IMR-90 (cell line): ENCODE results near the gene TEX11. TPM values are rescaled to one million over a fixed set of nuclear protein-coding genes. Genes with fewer than 3 reads are reported as not detected.

Experiments used
- ATAC-seq: fragments of 200-7000 bp; cut with Tn5 transposase; 2 replicates; pipeline ENCODE4 v1.9.1; 2020; ENCODE audit warnings: low read depth, mild to moderate bottlenecking, moderate library complexity
- BruUV-seq: library from RNA; stranded (reverse); fragments of 400-500 nt; replicated peaks from 2 replicates; lab custom pipeline; 2021; lab: Mats Ljungman, UMichigan
- CTCF ChIA-PET: fragments of 300-600 bp; formaldehyde crosslinking; extraction: SDS; loops from one replicate; lab custom pipeline; 2021; ENCODE audit warnings: antibody characterized with exemption; lab: Yijun Ruan, JAX
- POLR2A ChIA-PET: fragments of 300-600 bp; sonication (Branson Sonifier 250); formaldehyde crosslinking; loops from one replicate; lab custom pipeline; 2022; ENCODE audit warnings: antibody characterized with exemption; ENCODE audit not compliant: unreplicated experiment; lab: Charles Lee
- DNase-seq: peaks from one replicate; pipeline ENCODE4 v3.0.0; 2013
- H2AFZ ChIP-seq: replicated peaks from 2 replicates; pipeline ENCODE3; 2013; ENCODE audit warnings: low read length, mild to moderate bottlenecking; ENCODE audit not compliant: poor library complexity
- H2AK5ac ChIP-seq: 2 replicates; pipeline ENCODE4 v1.6.1; 2013; ENCODE audit warnings: low read depth, low read length, inconsistent platforms
- H2AK9ac ChIP-seq: replicated peaks from 2 replicates; pipeline ENCODE3; 2013; ENCODE audit warnings: mild to moderate bottlenecking, low read depth, low read length, moderate library complexity; ENCODE audit not compliant: poor library complexity
- H2BK120ac ChIP-seq: 2 replicates; pipeline ENCODE4 v1.6.1; 2013; ENCODE audit warnings: low read depth, low read length, inconsistent platforms
- H2BK15ac ChIP-seq: 3 replicates; pipeline ENCODE4 v1.6.1; 2013; ENCODE audit warnings: low read depth, low read length, inconsistent platforms
- H2BK20ac ChIP-seq: 2 replicates; pipeline ENCODE4 v1.6.1; 2013; ENCODE audit warnings: low read depth, mild to moderate bottlenecking, inconsistent platforms, low read length, moderate library complexity
- H2BK5ac ChIP-seq: 2 replicates; pipeline ENCODE4 v1.6.1; 2013; ENCODE audit warnings: mild to moderate bottlenecking, low read depth, low read length, inconsistent platforms; ENCODE audit not compliant: poor library complexity, severe bottlenecking
- H3K14ac ChIP-seq: replicated peaks from 2 replicates; pipeline ENCODE4 v1.6.1; 2013; ENCODE audit warnings: low read depth, low read length, inconsistent platforms
- H3K18ac ChIP-seq: 2 replicates; pipeline ENCODE4 v1.6.1; 2013; ENCODE audit warnings: low read depth, low read length, control low read depth
- H3K23ac ChIP-seq: 2 replicates; pipeline ENCODE4 v1.6.1; 2013; ENCODE audit warnings: low read depth, low read length, inconsistent platforms
- H3K27ac ChIP-seq: 2 replicates; pipeline ENCODE4 v1.5.1; 2013; ENCODE audit warnings: mild to moderate bottlenecking, control low read depth, low read length; ENCODE audit not compliant: insufficient read depth
- H3K27me3 ChIP-seq: 2 replicates; pipeline ENCODE4 v1.6.1; 2013; ENCODE audit warnings: low read length; ENCODE audit not compliant: control insufficient read depth, insufficient read depth
- H3K36me3 ChIP-seq: 2 replicates; pipeline ENCODE4 v1.6.1; 2013; ENCODE audit warnings: low read length, mixed read lengths; ENCODE audit not compliant: control insufficient read depth, insufficient read depth
- H3K4ac ChIP-seq: 2 replicates; pipeline ENCODE4 v1.6.1; 2013; ENCODE audit warnings: low read depth, low read length, inconsistent platforms
- H3K4me1 ChIP-seq: 2 replicates; pipeline ENCODE4 v1.6.1; 2013; ENCODE audit warnings: low read length, mixed read lengths; ENCODE audit not compliant: control insufficient read depth, insufficient read depth
- H3K4me2 ChIP-seq: 2 replicates; pipeline ENCODE4 v1.6.1; 2013; ENCODE audit warnings: low read depth, mild to moderate bottlenecking, control low read depth, low read length, moderate library complexity
- H3K4me3 ChIP-seq: 2 replicates; pipeline ENCODE4 v1.5.1; 2013; ENCODE audit warnings: low read depth, mild to moderate bottlenecking, control low read depth, low read length, moderate library complexity; ENCODE audit not compliant: insufficient read depth
- H3K56ac ChIP-seq: 2 replicates; pipeline ENCODE4 v1.6.1; 2013; ENCODE audit warnings: low read length, inconsistent platforms; ENCODE audit not compliant: insufficient read depth; ENCODE audit errors: extremely low read depth
- H3K79me1 ChIP-seq, 2 experiments: 2 replicates each; pipeline ENCODE4 v1.6.1; 2013; ENCODE audit warnings: low read length in 2 of 2, inconsistent platforms in 1 of 2, low read depth in 1 of 2
- H3K9ac ChIP-seq: 2 replicates; pipeline ENCODE4 v1.6.1; 2013; ENCODE audit warnings: low read depth, low read length, control low read depth
- H3K9me1 ChIP-seq: 2 replicates; pipeline ENCODE4 v1.6.1; 2013; ENCODE audit warnings: low read length, inconsistent platforms; ENCODE audit not compliant: insufficient read depth
- H3K9me3 ChIP-seq: 2 replicates; pipeline ENCODE4 v1.6.1; 2013; ENCODE audit warnings: low read length; ENCODE audit not compliant: control insufficient read depth, insufficient read depth
- H4K20me1 ChIP-seq: 2 replicates; pipeline ENCODE4 v1.6.1; 2013; ENCODE audit warnings: low read length, inconsistent platforms; ENCODE audit not compliant: insufficient read depth
- H4K5ac ChIP-seq: 2 replicates; pipeline ENCODE4 v1.6.1; 2013; ENCODE audit warnings: mild to moderate bottlenecking, low read depth, low read length, control low read depth
- H4K8ac ChIP-seq, 2 experiments: 2 replicates each; pipeline ENCODE4 v1.6.1; 2013; ENCODE audit warnings: low read depth in 2 of 2, low read length in 2 of 2, control low read depth in 1 of 2, inconsistent platforms in 1 of 2
- H4K91ac ChIP-seq: 2 replicates; pipeline ENCODE4 v1.6.1; 2013; ENCODE audit warnings: low read depth, low read length, inconsistent platforms; ENCODE audit not compliant: insufficient read depth
- FOS ChIP-seq: fragments of 150-350 bp; IDR thresholded peaks from 2 replicates; pipeline ENCODE4 v1.6.1; 2016; ENCODE audit warnings: low read depth, low read length
- MAFK ChIP-seq: IDR thresholded peaks from 2 replicates; pipeline ENCODE4 v1.6.1; 2012; ENCODE audit warnings: low read depth, low read length, improper control_type of control experiment
- MAZ ChIP-seq: IDR thresholded peaks from 2 replicates; pipeline ENCODE4 v1.6.1; 2012; ENCODE audit warnings: low read depth, mild to moderate bottlenecking, low read length, improper control_type of control experiment, moderate library complexity, borderline replicate concordance
- NFE2L2 ChIP-seq: fragments of 150-350 bp; IDR thresholded peaks from 2 replicates; pipeline ENCODE4 v1.6.1; 2016; ENCODE audit warnings: low read depth, mild to moderate bottlenecking, low read length
- POLR2A ChIP-seq: IDR thresholded peaks from 2 replicates; pipeline ENCODE4 v1.6.1; 2012; ENCODE audit warnings: mild to moderate bottlenecking, low read depth, low read length
- RCOR1 ChIP-seq: IDR thresholded peaks from 2 replicates; pipeline ENCODE4 v1.6.1; 2012; ENCODE audit warnings: mild to moderate bottlenecking, low read length, improper control_type of control experiment; ENCODE audit not compliant: insufficient replicate concordance
- RFX5 ChIP-seq: IDR thresholded peaks from 2 replicates; pipeline ENCODE4 v1.8.0; 2012; ENCODE audit warnings: low read depth, mild to moderate bottlenecking, low read length, moderate library complexity
- WGBS, 2 experiments: methylation state at CpG; one replicate each; pipeline versions ENCODE4 v1.1.5 to v1.1.7; 2013; ENCODE audit warnings: missing lambda C conversion rate in 2 of 2; ENCODE audit not compliant: insufficient read length in 1 of 2; ENCODE audit errors: extremely low coverage in 2 of 2; 5-methylcytosine and 5-hydroxymethylcytosine counted together
- dilution Hi-C: fragments of 300-500 bp; cut with HindIII; formaldehyde crosslinking; loops from one replicate; pipeline ENCODE4 v1.14.3; 2018; ENCODE audit warnings: low sequenced_read_pairs; ENCODE audit not compliant: unreplicated experiment
- in situ Hi-C: fragments of 300-500 bp; cut with MboI; formaldehyde crosslinking; loops from 3 replicates; pipeline ENCODE4 v1.14.3; 2019; ENCODE audit warnings: low sequenced_read_pairs, inconsistent platforms, mixed read lengths
- intact Hi-C: fragments of 100-400 bp; cut with micrococcal nuclease; formaldehyde crosslinking; loops from 2 replicates; pipeline ENCODE4 v1.10.0; 2022
- polyA plus RNA-seq, 3 experiments: library from polyadenylated mRNA; depleted of rRNA; stranded (reverse); fragments of >200 nt; gene quantifications; 2 replicates each; pipeline ENCODE4 v1.2.3, GENCODE V29; 2012; ENCODE audit warnings: low replicate concordance in 1 of 3
- total RNA-seq: library from RNA; depleted of rRNA; stranded (reverse); fragments of >200 nt; gene quantifications from 2 replicates; pipeline ENCODE4 v1.2.3, GENCODE V29; 2012

TEX11 gene
- total and polyA plus RNA-seq, 2 of the 4 experiments (the other 2 are of a cell fraction) = not detected

DNA sequence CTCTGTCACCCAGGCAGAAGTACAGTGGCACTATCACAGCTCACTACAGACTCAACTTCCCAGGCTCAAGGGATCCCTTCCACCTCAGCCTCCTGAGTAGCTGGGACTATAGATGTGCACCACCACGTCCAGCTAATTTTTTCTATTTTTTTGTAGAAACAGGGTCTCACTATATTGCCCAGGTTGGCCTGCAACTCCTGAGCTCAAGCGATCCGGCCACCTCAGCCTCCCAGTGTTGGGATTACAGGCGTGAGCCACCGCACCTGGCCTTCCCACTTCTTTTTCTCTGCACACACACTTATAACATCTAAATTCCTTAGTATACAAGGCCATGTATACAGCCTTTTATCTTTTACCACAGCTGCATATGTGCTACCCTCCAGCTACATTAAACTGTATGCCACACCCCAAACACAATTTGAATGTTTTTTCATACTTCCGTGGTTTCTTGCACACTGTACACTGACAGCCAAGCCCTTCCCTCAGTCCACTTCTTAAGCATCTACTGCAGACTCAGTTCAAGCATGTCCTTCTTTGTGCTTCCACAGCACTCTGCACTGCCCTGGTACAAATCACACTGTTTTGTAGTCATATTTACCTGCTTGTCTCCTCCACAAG is 15.9 kb upstream of the TEX11 start:
- Histone ChIP-seq H3K56ac (no peak overlapping the region), H2AK5ac (no peak overlapping the region), H3K27ac (no peak overlapping the region), H3K36me3 (no peaks in the 10 kb centered on the region), H4K5ac (no peak overlapping the region), H2AFZ (no peak overlapping the region), H2BK20ac (no peak overlapping the region), H3K27me3 (peaks cover 25% of the 10 kb centered on the region), H3K18ac (no peak overlapping the region), H2BK120ac (no peak overlapping the region), H3K14ac (no peak overlapping the region), H3K4me3 (no peak overlapping the region), H3K4me2 (no peak overlapping the region), H3K4me1 (no peaks in the 10 kb centered on the region), H3K9ac (no peak overlapping the region), H3K23ac (no peak overlapping the region), H3K9me3 (peaks cover 2% of the 10 kb centered on the region; the same call in 1 of the 2 replicates), H3K4ac (no peak overlapping the region), H2BK5ac (no peak overlapping the region), H3K9me1 (no peaks in the 10 kb centered on the region), H4K91ac (no peak overlapping the region), H3K79me1 (no peaks in the 10 kb centered on the region), H4K20me1 (no peaks in the 10 kb centered on the region), H4K8ac (no peak overlapping the region), H2AK9ac (no peak overlapping the region), H2BK15ac (no peak overlapping the region)
- 71% methylated on average over 5 of the region's 6 CpGs; no CpG with 5 or more reads in 1 of the 2 experiments for WGBS, 2 experiments
- ATAC-seq = no peak
- CTCF ChIA-PET = no interaction called here
- POLR2A ChIA-PET = no interaction called here
- in situ Hi-C loops = no loop called here
- dilution Hi-C loops = no loop called here
- TF ChIP-seq RFX5 = no peak
- no peak for TF ChIP-seq FOS
- TF ChIP-seq NFE2L2 = no peak
- no peak for TF ChIP-seq MAZ
- TF ChIP-seq MAFK = no peak
- no peak for TF ChIP-seq POLR2A
- no peak for TF ChIP-seq RCOR1
- no peak for DNase-seq
- intact Hi-C loops = no loop called here
- BruUV-seq = no TSS peak
